ENCODE measurements around the gene RPL10. TPM values are rescaled to one million over a fixed set of nuclear protein-coding genes. Genes with fewer than 3 reads are reported as not detected.

Gene RPL10
- total RNA-seq, 2 donors from 2014 or later, result 2,142 to 2,551 TPM

- no peaks in the 10 kb centered on the region for H3K9me3 ChIP-seq (ENCODE audit: control insufficient read depth, low read length)
- peak overlapping the region; percentile 52 for H3K27ac Mint-ChIP-seq
- no peak for DNase-seq
- H3K9me3 Mint-ChIP-seq, result peaks cover 55% of the 10 kb centered on the region
- no peaks in the 10 kb centered on the region for H3K36me3 ChIP-seq (ENCODE audit: control insufficient read depth, insufficient read depth, low read length)
- H3K27me3 Mint-ChIP-seq (ENCODE audit: insufficient read depth), result peaks cover 1% of the 10 kb centered on the region
- TF ChIP-seq CTCF (conservative IDR thresholded peaks at IDR 0.05), result no peak
- 53 to 100% methylated on average over 1 to 10 of the region's 10 CpGs for WGBS, 2 experiments (ENCODE audit: insufficient coverage in 1 of 2, insufficient read length in 1 of 2)
- no peaks in the 10 kb centered on the region for H3K27me3 ChIP-seq (ENCODE audit: control insufficient read depth, insufficient read depth, low read length, poor library complexity, severe bottlenecking)
- H3K4me3 ChIP-seq (ENCODE audit: low read length), result peak overlapping the region; percentile 76
- peaks cover 5% of the 10 kb centered on the region for H3K4me1 Mint-ChIP-seq
- peak overlapping the region; percentile 39 for H3K4me3 Mint-ChIP-seq
- H3K27ac ChIP-seq (ENCODE audit: low read depth, low read length), result no peak overlapping the region
- H3K4me1 ChIP-seq (ENCODE audit: control insufficient read depth, insufficient read depth, low read length), result no peaks in the 10 kb centered on the region
- no peak overlapping the region for H3K9ac ChIP-seq (ENCODE audit: extremely low read depth, low read length, poor library complexity, severe bottlenecking)
- H3K36me3 Mint-ChIP-seq (ENCODE audit: low read depth), result no peaks in the 10 kb centered on the region
Measured at GRCh38 chrX:154408659-154409221, 10.6 kb downstream of the RPL10 start.

- no peaks in the 10 kb centered on the region for H3K27me3 ChIP-seq (ENCODE audit: control insufficient read depth, insufficient read depth, low read length, poor library complexity, severe bottlenecking)
- no peaks in the 10 kb centered on the region for H3K9me3 ChIP-seq (ENCODE audit: control insufficient read depth, low read length)
- H3K9ac ChIP-seq (ENCODE audit: extremely low read depth, low read length, poor library complexity, severe bottlenecking), result peak within 1 kb of the TSS; percentile 25
- Mint-ChIP-seq H3K4me3 (peak within 1 kb of the TSS; percentile 39), H3K9me3 (peaks cover 53% of the 10 kb centered on the region), H3K4me1 (peaks cover 5% of the 10 kb centered on the region), H3K36me3 (ENCODE audit: low read depth) (no peaks in the 10 kb centered on the region), H3K27ac (peak within 1 kb of the TSS; percentile 87), H3K27me3 (ENCODE audit: insufficient read depth) (peaks cover 1% of the 10 kb centered on the region)
- H3K4me1 ChIP-seq (ENCODE audit: control insufficient read depth, insufficient read depth, low read length), result no peaks in the 10 kb centered on the region
- WGBS, 2 experiments (ENCODE audit: insufficient coverage in 1 of 2, insufficient read length in 1 of 2), result 18 to 24% methylated on average over 2 to 23 of the region's 26 CpGs
- TF ChIP-seq CTCF (conservative IDR thresholded peaks at IDR 0.05), result no peak
- H3K4me3 ChIP-seq (ENCODE audit: low read length), result peak within 1 kb of the TSS; percentile 76
- H3K36me3 ChIP-seq (ENCODE audit: control insufficient read depth, insufficient read depth, low read length), result no peaks in the 10 kb centered on the region
- peak; percentile 97 for DNase-seq
- no peak within 1 kb of the TSS for H3K27ac ChIP-seq (ENCODE audit: low read depth, low read length)
Measured at GRCh38 chrX:154409222-154409871, 11.2 kb downstream of the RPL10 start, which contains the start of gene DNASE1L1. DNASE1L1 (minus strand) TSS chrX:154409254; CDS start chrX:154405568, 3,686 bp downstream.

- no peak overlapping the region for H3K27ac ChIP-seq (ENCODE audit: low read depth, low read length)
- no peaks in the 10 kb centered on the region for H3K4me1 ChIP-seq (ENCODE audit: control insufficient read depth, insufficient read depth, low read length)
- H3K36me3 ChIP-seq (ENCODE audit: control insufficient read depth, insufficient read depth, low read length), result no peaks in the 10 kb centered on the region
- H3K27ac Mint-ChIP-seq, result no peak overlapping the region
- no peaks in the 10 kb centered on the region for H3K27me3 ChIP-seq (ENCODE audit: control insufficient read depth, insufficient read depth, low read length, poor library complexity, severe bottlenecking)
- H3K4me1 Mint-ChIP-seq, result peaks cover 5% of the 10 kb centered on the region
- DNase-seq, result peak; percentile 87
- H3K9ac ChIP-seq (ENCODE audit: extremely low read depth, low read length, poor library complexity, severe bottlenecking), result no peak overlapping the region
- H3K9me3 ChIP-seq (ENCODE audit: control insufficient read depth, low read length), result no peaks in the 10 kb centered on the region
- H3K27me3 Mint-ChIP-seq (ENCODE audit: insufficient read depth), result peaks cover 1% of the 10 kb centered on the region
- peak overlapping the region; percentile 70 for H3K4me3 Mint-ChIP-seq
- WGBS, 2 experiments (ENCODE audit: insufficient coverage in 1 of 2, insufficient read length in 1 of 2), result 4 to 11% methylated on average over 5 to 26 of the region's 29 CpGs
- H3K9me3 Mint-ChIP-seq, result peaks cover 46% of the 10 kb centered on the region
- peaks cover 3% of the 10 kb centered on the region for H3K36me3 Mint-ChIP-seq (ENCODE audit: low read depth)
- no peak for TF ChIP-seq CTCF (conservative IDR thresholded peaks at IDR 0.05)
- H3K4me3 ChIP-seq (ENCODE audit: low read length), result peak overlapping the region; percentile 76
Measured at GRCh38 chrX:154411981-154412340, 13.8 kb downstream of the RPL10 start.
